ENCODE data around the gene SPNS1. TPM values are rescaled to one million over a fixed set of nuclear protein-coding genes. Genes with fewer than 3 reads are reported as not detected.

Gene SPNS1
- total RNA-seq, 1 experiment from 2014 or later: 38.6 TPM

DNA sequence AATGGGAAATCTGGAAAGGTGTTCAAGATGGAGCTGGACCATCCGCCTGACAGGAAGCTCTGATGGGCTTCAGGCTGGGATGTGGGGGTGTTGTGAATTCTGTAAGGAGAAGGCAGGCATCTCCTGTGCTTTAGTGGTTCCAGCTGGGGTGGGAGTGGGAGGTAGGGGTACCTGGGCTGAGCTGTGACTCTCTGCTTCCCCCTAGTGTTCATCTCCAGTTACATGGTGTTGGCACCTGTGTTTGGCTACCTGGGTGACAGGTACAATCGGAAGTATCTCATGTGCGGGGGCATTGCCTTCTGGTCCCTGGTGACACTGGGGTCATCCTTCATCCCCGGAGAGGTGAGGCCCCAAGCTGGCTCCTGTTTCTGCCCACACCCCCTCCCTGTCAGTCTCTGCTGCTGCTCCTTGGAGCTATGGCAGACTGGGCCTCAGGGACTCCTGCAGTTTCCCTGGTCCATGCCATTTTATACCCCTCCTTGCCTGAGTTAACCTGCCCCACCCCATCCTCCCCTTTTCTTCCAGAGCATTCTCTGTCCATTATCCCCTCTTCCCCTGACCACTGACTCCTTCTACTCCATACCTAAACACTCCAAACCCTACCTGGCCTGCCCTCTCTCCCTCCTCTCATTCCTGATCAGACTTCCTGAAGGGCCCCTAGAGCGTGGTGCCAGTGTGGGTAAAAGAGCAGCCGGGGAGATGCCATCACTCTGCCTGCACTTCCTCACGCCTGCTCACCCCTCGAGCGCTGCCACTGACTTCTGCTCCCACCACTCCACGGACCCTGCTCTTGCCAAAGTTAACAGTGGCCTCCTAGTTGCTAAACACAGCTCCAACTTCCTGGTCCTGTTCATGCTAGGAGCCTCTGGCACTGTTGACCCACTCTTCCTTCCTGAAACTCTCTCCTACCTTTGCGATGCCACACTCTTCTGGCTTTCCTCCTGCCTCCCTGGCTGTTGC lies 3.4 kb downstream of the SPNS1 start:
- no peak overlapping the region for H2BK120ac ChIP-seq (ENCODE audit: low read depth, low read length, poor library complexity, severe bottlenecking)
- no peaks in the 10 kb centered on the region for H4K20me1 ChIP-seq (ENCODE audit: control insufficient read depth, insufficient read depth, insufficient read length)
- peaks cover 5% of the 10 kb centered on the region for H3K23me2 ChIP-seq (ENCODE audit: insufficient read length, low read depth, low read length, poor library complexity, severe bottlenecking)
- no peak overlapping the region; the same call in 1 of the 2 replicates for H2BK15ac ChIP-seq (ENCODE audit: low read depth, low read length)
- H2BK12ac ChIP-seq (ENCODE audit: insufficient read length, low read depth, low read length): no peak overlapping the region
- H3K14ac ChIP-seq (ENCODE audit: insufficient read depth, low read length): no peak overlapping the region; the same call in 1 of the 2 replicates
- DNase-seq: peak; percentile 66
- Mint-ChIP-seq H3K36me3 (ENCODE audit: insufficient read depth in 1 of 3, low read depth in 3 of 3) (peaks cover 19 to 32% (median 30%) of the 10 kb centered on the region in 3 experiments), H3K9me3 (peaks cover 4 to 6% of the 10 kb centered on the region in 2 experiments; a peak in 3 of 5 replicates), H3K4me1 (peaks cover 6 to 9% of the 10 kb centered on the region in 2 experiments), H3K4me3 (peak overlapping the region in 1 of 2 experiments; percentile 43; a peak in 2 of 5 replicates), H3K27me3 (ENCODE audit: low read depth) (no peaks in the 10 kb centered on the region), H3K27ac (no peak overlapping the region; a peak in 2 of 7 replicates)
- H3K79me1 ChIP-seq (ENCODE audit: insufficient read depth, low read depth, low read length, poor library complexity, severe bottlenecking): no peaks in the 10 kb centered on the region
- H2AFZ ChIP-seq (ENCODE audit: low read length): no peak overlapping the region
- no peak overlapping the region for H2AK5ac ChIP-seq (ENCODE audit: insufficient read length, low read length)
- H3K4ac ChIP-seq (ENCODE audit: low read depth, low read length): no peak overlapping the region
- no peak overlapping the region for H3K23ac ChIP-seq (ENCODE audit: insufficient read length, low read depth, low read length)
- no peak overlapping the region for H3K56ac ChIP-seq (ENCODE audit: insufficient read length, low read depth, low read length)
- H2BK5ac ChIP-seq (ENCODE audit: insufficient read length, low read length): no peak overlapping the region
- H3K18ac ChIP-seq (ENCODE audit: insufficient read length, low read depth, low read length): no peak overlapping the region
- no peaks in the 10 kb centered on the region for H3K27me3 ChIP-seq (ENCODE audit: insufficient read depth, low read length)
- no peaks in the 10 kb centered on the region for H3K9me3 ChIP-seq (ENCODE audit: control insufficient read depth, low read depth, low read length)
- H2BK20ac ChIP-seq (ENCODE audit: low read depth, low read length, poor library complexity, severe bottlenecking): no peak overlapping the region
- H3K4me1 ChIP-seq (ENCODE audit: insufficient read depth, low read length): no peaks in the 10 kb centered on the region
- no peak overlapping the region for H4K5ac ChIP-seq (ENCODE audit: insufficient read length, low read depth, low read length)
- no peak overlapping the region for H3K27ac ChIP-seq (ENCODE audit: insufficient read length, low read depth, low read length)
- H3K9ac ChIP-seq (ENCODE audit: extremely low read depth, insufficient read length, low read length): no peak overlapping the region
- no CpG with 5 or more reads among the region's 11 CpGs for WGBS (ENCODE audit: extremely low coverage, insufficient read length, low lambda C conversion rate)
- H3K79me2 ChIP-seq (ENCODE audit: insufficient read depth, low read length): no peaks in the 10 kb centered on the region
- no peak overlapping the region for H4K91ac ChIP-seq (ENCODE audit: insufficient read length, low read depth, low read length)
- no peak overlapping the region for H3K4me2 ChIP-seq (ENCODE audit: insufficient read depth, insufficient read length, low read length)
- no peak overlapping the region for H4K8ac ChIP-seq (replicated peaks; ENCODE audit: insufficient read length, low read depth, low read length)
- peak; percentile 81 for TF ChIP-seq CTCF (conservative IDR thresholded peaks at IDR 0.05)
- H3T11ph ChIP-seq (ENCODE audit: low read length): no peak overlapping the region
